Measurements from ENCODE around the gene HKDC1.

HKDC1 gene

GRCh38 chr10:69311309-69311708, 91.2 kb downstream of the HKDC1 start:
- Histone ChIP-seq H3K27me3 (ENCODE audit: low read length) (no peaks in the 10 kb centered on the region), H3F3A (ENCODE audit: insufficient read depth) (0 out of 2 replicates have a peak, but pooled peaks cover under 1% of the 10 kb centered on the region), H2AFZ (ENCODE audit: low read depth, low read length, severe bottlenecking) (no peak overlapping the region), H3K4me3 (ENCODE audit: insufficient read depth, low read length, poor library complexity, severe bottlenecking) (no peak overlapping the region), H3K36me3 (ENCODE audit: low read length) (no peaks in the 10 kb centered on the region), H3K79me2 (ENCODE audit: insufficient read depth, low read length) (no peaks in the 10 kb centered on the region), H3K9ac (ENCODE audit: low read length) (no peak overlapping the region), H4K20me1 (ENCODE audit: low read depth, low read length) (no peaks in the 10 kb centered on the region), H3K27ac (ENCODE audit: low read depth, low read length) (no peak overlapping the region), H3K4me2 (ENCODE audit: low read depth, low read length, poor library complexity, severe bottlenecking) (no peak overlapping the region), H3K9me3 (ENCODE audit: insufficient read depth, low read length) (no peaks in the 10 kb centered on the region), H3K9me2 (replicated peaks; ENCODE audit: insufficient read depth, low read length) (no peaks in the 10 kb centered on the region)
- TF ChIP-seq CTCF (IDR thresholded peaks at IDR 0.05; ENCODE audit: insufficient read depth, low read length, poor library complexity, severe bottlenecking) (no peak), EZH2phosphoT487 (conservative IDR thresholded peaks at IDR 0.05; ENCODE audit: low read length) (no peak)

- Histone ChIP-seq H3K9me3 (ENCODE audit: insufficient read depth, low read length) (no peaks in the 10 kb centered on the region), H3K4me2 (ENCODE audit: low read depth, low read length, poor library complexity, severe bottlenecking) (no peak overlapping the region)
- TF ChIP-seq CTCF (IDR thresholded peaks at IDR 0.05; ENCODE audit: insufficient read depth, low read length, poor library complexity, severe bottlenecking) (no peak), EZH2phosphoT487 (conservative IDR thresholded peaks at IDR 0.05; ENCODE audit: low read length) (no peak)
Measured at GRCh38 chr10:69312528-69312927, 92.4 kb downstream of the HKDC1 start.

GRCh38 chr10:69315100-69315542, 95.0 kb downstream of the HKDC1 start:
- no peak overlapping the region for H3K27ac ChIP-seq (ENCODE audit: low read depth, low read length)
- H3K9me3 ChIP-seq (ENCODE audit: insufficient read depth, low read length), result no peaks in the 10 kb centered on the region
- TF ChIP-seq EZH2phosphoT487 (conservative IDR thresholded peaks at IDR 0.05; ENCODE audit: low read length) (no peak), CTCF (IDR thresholded peaks at IDR 0.05; ENCODE audit: insufficient read depth, low read length, poor library complexity, severe bottlenecking) (no peak)
- H3K79me2 ChIP-seq (ENCODE audit: insufficient read depth, low read length), result peaks cover 4% of the 10 kb centered on the region; the same call in 1 of the 2 replicates
- no peaks in the 10 kb centered on the region for H3K36me3 ChIP-seq (ENCODE audit: low read length)
- H3K4me3 ChIP-seq (ENCODE audit: insufficient read depth, low read length, poor library complexity, severe bottlenecking), result no peak overlapping the region
- no peaks in the 10 kb centered on the region for H3K9me2 ChIP-seq (replicated peaks; ENCODE audit: insufficient read depth, low read length)
- H4K20me1 ChIP-seq (ENCODE audit: low read depth, low read length), result no peaks in the 10 kb centered on the region
- no peak overlapping the region for H2AFZ ChIP-seq (ENCODE audit: low read depth, low read length, severe bottlenecking)
- H3K9ac ChIP-seq (ENCODE audit: low read length), result no peak overlapping the region
- H3K4me2 ChIP-seq (ENCODE audit: low read depth, low read length, poor library complexity, severe bottlenecking), result no peak overlapping the region
- no peaks in the 10 kb centered on the region for H3K27me3 ChIP-seq (ENCODE audit: low read length)
- H3F3A ChIP-seq (ENCODE audit: insufficient read depth), result peaks cover 13% of the 10 kb centered on the region

More at GRCh38 chr10:69312528-69312927, 92.4 kb downstream of the HKDC1 start:
- Histone ChIP-seq H3K9me2 (replicated peaks; ENCODE audit: insufficient read depth, low read length) (no peaks in the 10 kb centered on the region), H3K79me2 (ENCODE audit: insufficient read depth, low read length) (no peaks in the 10 kb centered on the region), H2AFZ (ENCODE audit: low read depth, low read length, severe bottlenecking) (no peak overlapping the region), H3K27ac (ENCODE audit: low read depth, low read length) (no peak overlapping the region), H4K20me1 (ENCODE audit: low read depth, low read length) (no peaks in the 10 kb centered on the region), H3K4me3 (ENCODE audit: insufficient read depth, low read length, poor library complexity, severe bottlenecking) (no peak overlapping the region), H3K27me3 (ENCODE audit: low read length) (no peaks in the 10 kb centered on the region), H3K36me3 (ENCODE audit: low read length) (no peaks in the 10 kb centered on the region), H3F3A (ENCODE audit: insufficient read depth) (peaks cover 10% of the 10 kb centered on the region), H3K9ac (ENCODE audit: low read length) (no peak overlapping the region)
